Endothelial cell of umbilical vein (primary cell): Measurements from ENCODE around the gene ACTL10. TPM values are rescaled to one million over a fixed set of nuclear protein-coding genes. Genes with fewer than 3 reads are reported as not detected.

Source experiments
- BruUV-seq: library from RNA; stranded (reverse); fragments of 400-500 nt; replicated peaks from 2 replicates; lab custom pipeline; 2021; lab: Mats Ljungman, UMichigan
- CTCF ChIA-PET: fragments of 300-600, 350-600 bp; sonication (Branson Sonifier 250); formaldehyde crosslinking; loops from one replicate; lab custom pipeline; 2021; ENCODE audit warnings: antibody characterized with exemption, inconsistent platforms; lab: Charles Lee
- POLR2A ChIA-PET: fragments of 300-600, 350-600 bp; sonication (Branson Sonifier 250); formaldehyde crosslinking; loops from one replicate; lab custom pipeline; 2021; ENCODE audit warnings: antibody characterized with exemption, inconsistent platforms; lab: Charles Lee
- DNase-seq: peaks from one replicate; pipeline ENCODE4 v3.0.0-alpha.2; 2011; ENCODE audit warnings: low read depth, low spot score
- FAIRE-seq: peaks from 2 replicates; lab custom pipeline; 2011; peaks lifted over from hg19 to GRCh38; lab: Jason Lieb, UNC
- H2AFZ ChIP-seq: 2 replicates; pipeline ENCODE4 v1.6.0; 2012; ENCODE audit warnings: low read depth, low read length, control low read depth, inconsistent platforms
- H3K27ac ChIP-seq: 2 replicates; pipeline ENCODE4 v1.5.1; 2011; ENCODE audit warnings: low read depth, mild to moderate bottlenecking, control low read depth, low read length, moderate library complexity; ENCODE audit not compliant: insufficient read depth
- H3K27me3 ChIP-seq, 2 experiments: 2 replicates each; pipeline versions ENCODE4 v1.6.0 to v1.6.1; 2011; ENCODE audit warnings: low read length in 2 of 2, mixed read lengths in 1 of 2; ENCODE audit not compliant: control insufficient read depth in 2 of 2, insufficient read depth in 2 of 2
- H3K36me3 ChIP-seq, 2 experiments: 2 replicates in 1 of 2; 3 replicates in 1 of 2; pipeline ENCODE4 v1.5.1; 2011; ENCODE audit warnings: low read length in 2 of 2, mild to moderate bottlenecking in 1 of 2, moderate library complexity in 1 of 2; ENCODE audit not compliant: control insufficient read depth in 2 of 2, insufficient read depth in 2 of 2; ENCODE audit errors: extremely low read depth in 1 of 2
- H3K4me1 ChIP-seq: 3 replicates; pipeline ENCODE4 v1.5.1; 2011; ENCODE audit warnings: mild to moderate bottlenecking, low read length; ENCODE audit not compliant: control insufficient read depth, insufficient read depth; ENCODE audit errors: extremely low read depth
- H3K4me2 ChIP-seq: 2 replicates; pipeline ENCODE4 v1.6.1; 2011; ENCODE audit warnings: low read length, control low read depth, mixed read lengths; ENCODE audit not compliant: insufficient read depth
- H3K4me3 ChIP-seq, 3 experiments: fragments of 200-600 bp in 1 of 3; sonication (generic), shearing (Covaris generic) in 1 of 3; replicated peaks in 1 of 3; 2 replicates each; pipeline ENCODE4 v1.5.1; 2011 to 2016; ENCODE audit warnings: control low read depth in 3 of 3, low read length in 3 of 3, mild to moderate bottlenecking in 2 of 3, inconsistent platforms in 1 of 3, low read depth in 1 of 3, moderate library complexity in 1 of 3; ENCODE audit not compliant: insufficient read depth in 1 of 3
- H3K79me2 ChIP-seq: 2 replicates; pipeline ENCODE4 v1.6.0; 2012; ENCODE audit warnings: low read length, inconsistent platforms; ENCODE audit not compliant: control insufficient read depth, insufficient read depth
- H3K9ac ChIP-seq: replicated peaks from 2 replicates; pipeline ENCODE3; 2011; ENCODE audit warnings: low read length, control low read depth; ENCODE audit not compliant: insufficient read depth; ENCODE audit errors: extremely low read depth
- H3K9me1 ChIP-seq: replicated peaks from 3 replicates; pipeline ENCODE4 v1.6.0; 2011; ENCODE audit warnings: mild to moderate bottlenecking, low read length; ENCODE audit not compliant: control insufficient read depth, insufficient read depth; ENCODE audit errors: extremely low read depth
- H3K9me3 ChIP-seq: replicated peaks from 2 replicates; pipeline ENCODE4 v1.5.1; 2012; ENCODE audit warnings: low read length, inconsistent platforms; ENCODE audit not compliant: control insufficient read depth, insufficient read depth
- H4K20me1 ChIP-seq: replicated peaks from 2 replicates; pipeline ENCODE3; 2011; ENCODE audit warnings: mild to moderate bottlenecking, low read length; ENCODE audit not compliant: control insufficient read depth, insufficient read depth; ENCODE audit errors: extremely low read depth
- CTCF ChIP-seq, 2 donors: IDR thresholded peaks; 1 replicate in 1 of 2; 2 replicates in 1 of 2; pipeline ENCODE4 v1.5.1; 2011; ENCODE audit warnings: low read length in 2 of 2, mild to moderate bottlenecking in 2 of 2, moderate library complexity in 2 of 2, control low read depth in 1 of 2, inconsistent platforms in 1 of 2, low read depth in 1 of 2; ENCODE audit not compliant: insufficient read depth in 1 of 2; ENCODE audit errors: extremely low read depth in 1 of 2
- EZH2 ChIP-seq: IDR thresholded peaks from 2 replicates; pipeline ENCODE4 v1.6.1; 2012; ENCODE audit warnings: borderline replicate concordance, low read depth, mild to moderate bottlenecking, moderate library complexity, low read length, inconsistent platforms; ENCODE audit not compliant: severe bottlenecking
- FOS ChIP-seq: IDR thresholded peaks from 2 replicates; pipeline ENCODE4 v1.6.1; 2011; ENCODE audit warnings: mild to moderate bottlenecking, low read length, moderate library complexity, borderline replicate concordance; ENCODE audit not compliant: insufficient read depth
- GATA2 ChIP-seq: IDR thresholded peaks from 2 replicates; pipeline ENCODE4 v1.7.0; 2011; ENCODE audit warnings: low read depth, mild to moderate bottlenecking, moderate library complexity, mixed read lengths, low read length; ENCODE audit not compliant: insufficient read length, insufficient read depth
- JUN ChIP-seq: IDR thresholded peaks from 2 replicates; pipeline ENCODE4 v1.6.1; 2011; ENCODE audit warnings: borderline replicate concordance, low read depth; ENCODE audit not compliant: insufficient read length, insufficient read depth
- POLR2A ChIP-seq: IDR thresholded peaks from 2 replicates; pipeline ENCODE4 v1.6.1; 2012; ENCODE audit warnings: low read depth, mild to moderate bottlenecking, control low read depth, low read length
- POLR2AphosphoS5 ChIP-seq: IDR thresholded peaks from 2 replicates; pipeline ENCODE4 v1.6.1; 2012; ENCODE audit warnings: low read depth, mild to moderate bottlenecking, control low read depth, low read length, moderate library complexity; ENCODE audit not compliant: insufficient read depth
- dilution Hi-C: fragments of 300-500 bp; cut with MboI; formaldehyde crosslinking; loops from one replicate; pipeline ENCODE4 v1.15.0; 2019; ENCODE audit warnings: low sequenced_read_pairs; ENCODE audit not compliant: extremely low pct_ligation_motif_present
- intact Hi-C: fragments of 100-400 bp; cut with micrococcal nuclease; formaldehyde crosslinking; loops from one replicate; pipeline ENCODE4 v1.10.0; 2022
- polyA plus RNA-seq, 4 experiments: library from polyadenylated mRNA; depleted of rRNA in 3 of 4; stranded (reverse) in 3 of 4; unstranded in 1 of 4; fragments of >200 nt; gene quantifications; 2 replicates each; pipeline versions ENCODE4 v1.2.1 to v1.2.3, GENCODE V29; 2011 to 2012; ENCODE audit warnings: missing spikeins in 1 of 4
- total RNA-seq: library from RNA; stranded (reverse); gene quantifications from 2 replicates; pipeline ENCODE4 v1.2.3, GENCODE V29; 2021

ACTL10 gene
- total and polyA plus RNA-seq, 2 donors (not counting 3 experiments of a cell fraction or from before 2014, with no cell fraction given) = 0.92 to 1.4 TPM

- POLR2A ChIA-PET = no interaction called here
- H3K27me3 ChIP-seq = no peaks in the 10 kb centered on the region
- H4K20me1 ChIP-seq = no peaks in the 10 kb centered on the region
- H3K4me3 ChIP-seq = no peak overlapping the region
- H2AFZ ChIP-seq = no peak overlapping the region
- no TSS peak for BruUV-seq
- no peak for FAIRE-seq
- no peaks in the 10 kb centered on the region for H3K9me1 ChIP-seq
- H3K79me2 ChIP-seq = no peaks in the 10 kb centered on the region
- intact Hi-C loops (no loop called here), dilution Hi-C loops (no loop called here)
- H3K36me3 ChIP-seq = no peaks in the 10 kb centered on the region
- no peak overlapping the region for H3K4me2 ChIP-seq
- no peak overlapping the region for H3K9ac ChIP-seq
- no peak for DNase-seq
- no peaks in the 10 kb centered on the region for H3K4me1 ChIP-seq
- CTCF ChIA-PET = interaction anchor here (0.9 to 1.2 kb wide), 2 partner anchors 11 to 199 kb away, joined by 3 to 4 read pairs; no protein-coding TSS in a partner anchor
- TF ChIP-seq POLR2A (no peak), EZH2 (no peak), JUN (no peak), FOS (no peak), CTCF (IDR thresholded peaks at IDR 0.05; ENCODE audit: extremely low read depth in 1 of 2, insufficient read depth in 1 of 2, low read depth in 1 of 2, low read length in 2 of 2) (no peak), POLR2AphosphoS5 (no peak), GATA2 (no peak)
- H3K27ac ChIP-seq = no peak overlapping the region
- H3K9me3 ChIP-seq = no peaks in the 10 kb centered on the region
These were observed 10.5 kb upstream of the ACTL10 start for GRCh38 chr20:33656010-33656782.
